Fibroblast of mammary gland (primary cell): ENCODE data around the gene GRIK4.

Source experiments
- DNase-seq: peaks from one replicate; pipeline ENCODE4 v3.0.0-alpha.2; 2010; ENCODE audit warnings: low read depth
- H3K4me3 ChIP-seq: 2 replicates; pipeline ENCODE4 v1.5.1; 2011; ENCODE audit warnings: low read depth, mild to moderate bottlenecking, low read length, moderate library complexity; ENCODE audit not compliant: control insufficient read depth
- CTCF ChIP-seq: conservative IDR thresholded peaks from 2 replicates; pipeline ENCODE4 v1.5.1; 2011; ENCODE audit warnings: low read depth, low read length, inconsistent platforms; ENCODE audit not compliant: control insufficient read depth, insufficient read depth

Gene GRIK4

GRCh38 chr11:120959189-120959588 lies 447.6 kb downstream of the GRIK4 start:
- H3K4me3 ChIP-seq: no peak overlapping the region
- DNase-seq: peak; percentile 18
- no peak for TF ChIP-seq CTCF

- no peak for TF ChIP-seq CTCF
- DNase-seq: peak; percentile 60
- no peak overlapping the region for H3K4me3 ChIP-seq
Measured at GRCh38 chr11:120964857-120965256, 453.3 kb downstream of the GRIK4 start.

GRCh38 chr11:120966840-120967239 lies 455.3 kb downstream of the GRIK4 start:
- DNase-seq: no peak

GRCh38 chr11:120969993-120970392 lies 458.4 kb downstream of the GRIK4 start:
- DNase-seq: no peak
- TF ChIP-seq CTCF: no peak
- H3K4me3 ChIP-seq: no peak overlapping the region

More at GRCh38 chr11:120966840-120967239, 455.3 kb downstream of the GRIK4 start:
- no peak for TF ChIP-seq CTCF
- no peak overlapping the region for H3K4me3 ChIP-seq

- no peak overlapping the region for H3K4me3 ChIP-seq
- no peak for TF ChIP-seq CTCF
- no peak for DNase-seq
Measured at GRCh38 chr11:120971825-120972224, 460.3 kb downstream of the GRIK4 start.

GRCh38 chr11:120972621-120973020 lies 461.1 kb downstream of the GRIK4 start:
- no peak overlapping the region for H3K4me3 ChIP-seq
- no peak for TF ChIP-seq CTCF
- DNase-seq: no peak

GRCh38 chr11:120973501-120973900 lies 462.0 kb downstream of the GRIK4 start:
- DNase-seq: no peak
- TF ChIP-seq CTCF: no peak
- no peak overlapping the region for H3K4me3 ChIP-seq
